ENCODE results near the gene SLC29A3. TPM values are rescaled to one million over a fixed set of nuclear protein-coding genes. Genes with fewer than 3 reads are reported as not detected.
A peak's percentile ranks its signal among the peaks of the same experiment; 100 is the strongest.

The SLC29A3 gene
- total and polyA plus RNA-seq, 2 donors from 2014 or later: 5.3 to 5.7 TPM

- Histone ChIP-seq H3K4me1 (ENCODE audit: control insufficient read depth in 2 of 3, insufficient read depth in 2 of 3, low read depth in 1 of 3, low read length in 3 of 3) (peaks cover 0 to 18% (median 6%) of the 10 kb centered on the region in 3 donors), H3K27ac (ENCODE audit: low read depth in 2 of 2, low read length in 2 of 2) (peak overlapping the region in 1 of 2 donors; percentile 73), H3K27me3 (ENCODE audit: control insufficient read depth, insufficient read depth, low read length) (no peaks in the 10 kb centered on the region), H3K4me3 (ENCODE audit: low read length in 3 of 3) (no peak overlapping the region), H3K36me3 (ENCODE audit: control insufficient read depth in 2 of 3, insufficient read depth in 3 of 3, low read length in 3 of 3) (no peaks in the 10 kb centered on the region), H3K9ac (ENCODE audit: low read length in 3 of 3) (no peak overlapping the region), H3K9me3 (ENCODE audit: control insufficient read depth in 2 of 3, insufficient read depth in 1 of 3, low read length in 3 of 3) (no peaks in the 10 kb centered on the region)
- TF ChIP-seq, protein P1, sequence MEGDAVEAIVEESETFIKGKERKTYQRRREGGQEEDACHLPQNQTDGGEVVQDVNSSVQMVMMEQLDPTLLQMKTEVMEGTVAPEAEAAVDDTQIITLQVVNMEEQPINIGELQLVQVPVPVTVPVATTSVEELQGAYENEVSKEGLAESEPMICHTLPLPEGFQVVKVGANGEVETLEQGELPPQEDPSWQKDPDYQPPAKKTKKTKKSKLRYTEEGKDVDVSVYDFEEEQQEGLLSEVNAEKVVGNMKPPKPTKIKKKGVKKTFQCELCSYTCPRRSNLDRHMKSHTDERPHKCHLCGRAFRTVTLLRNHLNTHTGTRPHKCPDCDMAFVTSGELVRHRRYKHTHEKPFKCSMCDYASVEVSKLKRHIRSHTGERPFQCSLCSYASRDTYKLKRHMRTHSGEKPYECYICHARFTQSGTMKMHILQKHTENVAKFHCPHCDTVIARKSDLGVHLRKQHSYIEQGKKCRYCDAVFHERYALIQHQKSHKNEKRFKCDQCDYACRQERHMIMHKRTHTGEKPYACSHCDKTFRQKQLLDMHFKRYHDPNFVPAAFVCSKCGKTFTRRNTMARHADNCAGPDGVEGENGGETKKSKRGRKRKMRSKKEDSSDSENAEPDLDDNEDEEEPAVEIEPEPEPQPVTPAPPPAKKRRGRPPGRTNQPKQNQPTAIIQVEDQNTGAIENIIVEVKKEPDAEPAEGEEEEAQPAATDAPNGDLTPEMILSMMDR (IDR thresholded peaks at IDR 0.05; ENCODE audit: borderline replicate concordance, extremely low read depth, insufficient read depth): no peak
- intact Hi-C loops (cut with DNase I): no loop called here
- DNase-seq (no peak), FAIRE-seq (no peak)
Measured at GRCh38 chr10:71277914-71278665, 41.0 kb upstream of the SLC29A3 start.

DNA sequence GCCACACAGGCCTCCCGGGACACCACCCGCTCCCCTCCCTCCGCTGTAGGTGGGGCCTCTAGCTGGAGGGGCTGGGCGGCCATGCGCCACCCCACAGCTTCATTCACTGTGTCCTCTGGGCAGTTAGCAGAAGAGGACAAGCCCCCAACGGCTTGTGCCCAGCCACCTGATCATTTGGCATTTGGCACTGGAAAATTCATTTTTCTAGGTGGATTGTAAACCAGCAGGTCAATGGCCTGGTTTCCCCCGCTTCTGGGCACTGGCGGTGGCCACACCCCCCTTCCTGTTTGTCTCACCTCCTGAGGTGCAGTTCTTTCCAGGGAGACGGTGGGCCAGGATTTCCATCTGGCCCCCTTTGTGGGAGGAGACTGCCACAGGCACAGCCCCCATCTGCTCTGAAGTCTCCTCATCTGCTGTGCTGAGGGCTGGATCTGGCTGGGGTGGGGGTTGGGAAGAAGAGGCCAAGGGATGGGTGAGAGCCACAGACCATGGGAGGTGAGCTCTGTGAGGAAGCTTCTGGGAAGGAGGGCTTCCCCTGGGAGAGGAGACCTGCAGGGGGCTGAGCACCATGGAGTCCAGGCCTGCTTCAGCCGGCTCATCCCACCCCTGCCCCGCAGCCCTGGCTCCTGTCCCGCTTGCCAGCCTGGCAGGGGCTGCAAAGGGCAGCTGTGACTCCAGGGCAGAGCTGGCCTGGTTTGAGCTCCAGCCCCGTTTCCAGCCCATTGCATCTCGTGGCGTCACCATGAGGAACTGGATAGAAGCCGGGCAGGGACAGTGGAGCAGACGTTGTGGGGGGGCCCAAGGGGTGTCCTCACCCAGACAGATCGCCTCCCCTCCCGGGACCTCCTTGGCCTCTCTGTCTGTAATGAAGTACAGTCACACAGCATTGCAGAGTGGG, 40.1 kb upstream of the SLC29A3 start:
- Histone ChIP-seq H3K27me3 (ENCODE audit: control insufficient read depth, insufficient read depth, low read length) (no peaks in the 10 kb centered on the region), H3K4me3 (ENCODE audit: low read length in 3 of 3) (no peak overlapping the region), H3K4me1 (ENCODE audit: control insufficient read depth in 2 of 3, insufficient read depth in 2 of 3, low read depth in 1 of 3, low read length in 3 of 3) (peaks cover 0 to 18% (median 6%) of the 10 kb centered on the region in 3 donors), H3K27ac (ENCODE audit: low read depth in 2 of 2, low read length in 2 of 2) (peak overlapping the region; percentile 73 to 83), H3K9me3 (ENCODE audit: control insufficient read depth in 2 of 3, insufficient read depth in 1 of 3, low read length in 3 of 3) (no peaks in the 10 kb centered on the region), H3K36me3 (ENCODE audit: control insufficient read depth in 2 of 3, insufficient read depth in 3 of 3, low read length in 3 of 3) (no peaks in the 10 kb centered on the region), H3K9ac (ENCODE audit: low read length in 3 of 3) (no peak overlapping the region)
- DNase-seq: peak in 1 of 5 donors; percentile 86
- TF ChIP-seq, protein P1 (IDR thresholded peaks at IDR 0.05; ENCODE audit: borderline replicate concordance, extremely low read depth, insufficient read depth): no peak
- no peak for FAIRE-seq
- intact Hi-C loops (cut with DNase I): no loop called here

DNA sequence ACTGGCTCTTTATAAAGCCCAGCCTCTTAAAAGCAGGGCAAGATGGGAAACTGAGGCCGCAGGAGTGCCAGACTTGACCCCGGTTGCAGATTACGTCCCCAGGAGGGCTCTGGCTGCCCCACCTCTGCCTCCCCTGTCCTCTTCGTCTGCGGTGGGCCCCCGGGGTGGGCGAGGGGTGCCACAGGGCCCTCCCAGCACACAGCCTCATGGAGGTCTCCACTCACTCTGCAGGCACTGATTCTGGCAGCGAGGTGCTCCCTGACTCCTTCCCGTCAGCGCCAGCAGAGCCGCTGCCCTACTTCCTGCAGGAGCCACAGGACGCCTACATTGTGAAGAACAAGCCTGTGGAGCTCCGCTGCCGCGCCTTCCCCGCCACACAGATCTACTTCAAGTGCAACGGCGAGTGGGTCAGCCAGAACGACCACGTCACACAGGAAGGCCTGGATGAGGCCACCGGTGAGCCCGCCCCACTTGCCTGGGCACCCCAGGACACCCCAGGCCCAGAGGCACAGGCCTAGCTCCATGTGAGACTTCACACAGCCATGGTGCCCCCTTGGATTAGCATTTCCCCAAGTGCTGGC, 39.4 kb upstream of the SLC29A3 start:
- TF ChIP-seq, protein P1 (IDR thresholded peaks at IDR 0.05; ENCODE audit: borderline replicate concordance, extremely low read depth, insufficient read depth): no peak
- H3K9ac ChIP-seq (ENCODE audit: low read length in 3 of 3): no peak overlapping the region
- H3K36me3 ChIP-seq (ENCODE audit: control insufficient read depth in 2 of 3, insufficient read depth in 3 of 3, low read length in 3 of 3): no peaks in the 10 kb centered on the region
- intact Hi-C loops (cut with DNase I): loop anchor here (10.0 kb wide), 1 partner anchor 365 kb away; no protein-coding TSS in a partner anchor
- H3K27ac ChIP-seq (ENCODE audit: low read depth in 2 of 2, low read length in 2 of 2): peak overlapping the region; percentile 15 to 83
- H3K4me1 ChIP-seq (ENCODE audit: control insufficient read depth in 2 of 3, insufficient read depth in 2 of 3, low read depth in 1 of 3, low read length in 3 of 3): peaks cover 0 to 20% (median 6%) of the 10 kb centered on the region in 3 donors
- H3K27me3 ChIP-seq (ENCODE audit: control insufficient read depth, insufficient read depth, low read length): no peaks in the 10 kb centered on the region
- H3K4me3 ChIP-seq (ENCODE audit: low read length in 3 of 3): no peak overlapping the region
- H3K9me3 ChIP-seq (ENCODE audit: control insufficient read depth in 2 of 3, insufficient read depth in 1 of 3, low read length in 3 of 3): no peaks in the 10 kb centered on the region
- DNase-seq (no peak), FAIRE-seq (no peak)
